Astrocyte of the hippocampus (primary cell): Measurements from ENCODE around the gene ANKRD11.

Experiments
- DNase-seq: peaks from one replicate; pipeline ENCODE4 v3.0.0; 2011; ENCODE audit warnings: low read depth, low spot score

ANKRD11 gene

DNA sequence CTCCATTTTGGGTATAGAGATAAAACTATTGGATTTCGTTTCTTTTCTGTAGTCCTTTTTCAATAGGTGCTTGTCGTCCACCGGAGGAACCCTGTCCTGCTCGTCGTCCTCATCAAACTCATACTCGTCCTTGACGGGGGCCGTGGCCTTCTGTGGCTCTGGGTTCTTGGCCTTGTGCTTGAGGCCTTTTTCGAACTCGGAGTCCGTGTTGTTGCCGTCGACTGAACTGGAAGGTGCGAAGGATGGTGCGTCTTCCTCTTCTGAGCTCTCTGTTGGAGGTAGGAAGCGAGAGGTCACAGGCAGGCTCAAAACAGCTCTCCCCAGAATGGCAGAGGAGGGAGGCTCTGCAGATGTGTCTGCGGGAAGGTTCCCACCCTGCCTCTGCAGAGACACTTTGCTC, 205.0 kb downstream of the ANKRD11 start:
- no peak for DNase-seq

DNA sequence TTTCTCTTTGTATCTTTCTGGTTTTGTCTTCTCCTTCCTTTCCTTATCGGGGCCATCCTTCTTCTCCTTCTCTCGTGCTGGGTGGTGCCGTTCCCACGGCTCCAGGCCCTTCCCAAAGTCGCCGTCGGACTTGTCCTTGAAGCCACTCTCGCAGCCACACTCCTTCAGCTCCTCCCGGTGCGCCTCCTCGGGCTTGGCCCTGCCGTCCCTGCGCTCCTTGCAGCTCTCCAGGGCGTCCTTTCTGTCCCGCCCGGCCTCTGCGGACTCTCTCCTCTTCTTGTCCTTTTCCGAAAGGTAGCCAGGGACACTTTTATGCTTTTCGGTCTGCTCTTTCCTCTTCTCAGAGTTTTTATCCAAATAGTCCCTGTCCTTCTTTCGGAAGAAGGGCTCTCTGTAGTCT, 206.9 kb downstream of the ANKRD11 start:
- DNase-seq: no peak

GRCh38 chr16:89282523-89282922, 207.8 kb downstream of the ANKRD11 start:
- no peak for DNase-seq

- no peak for DNase-seq
These were observed 208.5 kb downstream of the ANKRD11 start for GRCh38 chr16:89281829-89282228.

DNA sequence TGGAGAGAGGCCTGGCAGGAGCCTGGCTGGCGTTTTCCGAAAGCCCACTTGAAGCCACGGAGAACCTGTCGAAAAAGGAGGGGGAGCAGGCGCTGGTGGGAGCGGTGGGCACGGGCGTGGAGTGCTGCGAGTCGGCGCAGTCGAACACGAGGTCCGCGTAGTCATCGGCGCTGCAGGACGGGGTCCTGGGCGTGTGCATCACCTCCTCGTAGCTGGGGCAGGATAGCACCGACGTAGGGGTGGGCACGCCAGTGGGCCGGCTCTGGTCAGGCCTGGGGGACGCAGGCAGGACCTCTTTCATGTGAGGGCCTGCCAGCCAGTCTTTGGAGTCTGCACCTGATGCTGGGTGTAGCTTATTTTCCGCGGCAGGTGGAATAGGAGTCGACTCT, 209.2 kb downstream of the ANKRD11 start:
- DNase-seq: no peak

- DNase-seq: no peak
These were observed 209.7 kb downstream of the ANKRD11 start for GRCh38 chr16:89280546-89281188.

DNA sequence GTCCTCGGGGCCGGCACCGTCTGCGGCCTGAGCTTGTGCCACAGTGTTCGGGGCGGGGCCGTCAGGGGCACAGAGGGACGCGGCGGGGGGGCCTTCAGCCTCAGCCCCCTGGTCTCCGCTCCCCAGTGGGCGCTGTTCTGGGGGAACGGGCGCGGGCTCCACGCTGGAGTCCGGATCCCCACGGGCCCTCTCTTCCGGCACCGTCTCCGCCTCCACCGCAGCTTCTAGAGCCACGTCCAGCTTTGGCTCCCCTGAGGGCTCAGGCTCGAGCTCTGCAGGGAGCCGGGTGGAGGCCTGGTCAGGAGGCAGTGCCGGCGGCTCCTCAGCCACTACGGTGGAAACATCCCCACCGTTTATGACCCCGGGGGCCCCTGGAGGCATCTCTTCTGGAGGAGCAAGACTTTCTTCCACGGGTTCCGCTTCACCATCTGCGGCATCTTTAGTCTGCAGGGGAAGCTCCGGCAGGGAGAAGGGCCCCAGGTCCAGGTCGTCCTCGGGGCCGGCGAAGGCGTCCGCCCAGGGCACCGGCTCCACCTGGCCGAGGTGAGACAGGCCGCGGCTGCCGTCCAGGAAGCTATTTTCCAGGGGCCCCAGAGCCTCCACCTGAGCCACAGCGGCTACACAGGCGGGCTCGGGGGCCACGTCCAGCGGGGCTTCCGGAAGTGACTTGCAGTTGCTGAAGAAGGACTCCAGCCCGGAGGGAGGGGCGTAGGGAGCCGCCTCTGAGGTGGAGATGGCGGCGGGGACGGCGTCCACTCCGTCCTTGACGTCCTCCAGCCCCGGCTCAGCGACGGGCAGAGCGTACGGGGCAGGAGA, 210.5 kb downstream of the ANKRD11 start:
- DNase-seq: no peak

DNA sequence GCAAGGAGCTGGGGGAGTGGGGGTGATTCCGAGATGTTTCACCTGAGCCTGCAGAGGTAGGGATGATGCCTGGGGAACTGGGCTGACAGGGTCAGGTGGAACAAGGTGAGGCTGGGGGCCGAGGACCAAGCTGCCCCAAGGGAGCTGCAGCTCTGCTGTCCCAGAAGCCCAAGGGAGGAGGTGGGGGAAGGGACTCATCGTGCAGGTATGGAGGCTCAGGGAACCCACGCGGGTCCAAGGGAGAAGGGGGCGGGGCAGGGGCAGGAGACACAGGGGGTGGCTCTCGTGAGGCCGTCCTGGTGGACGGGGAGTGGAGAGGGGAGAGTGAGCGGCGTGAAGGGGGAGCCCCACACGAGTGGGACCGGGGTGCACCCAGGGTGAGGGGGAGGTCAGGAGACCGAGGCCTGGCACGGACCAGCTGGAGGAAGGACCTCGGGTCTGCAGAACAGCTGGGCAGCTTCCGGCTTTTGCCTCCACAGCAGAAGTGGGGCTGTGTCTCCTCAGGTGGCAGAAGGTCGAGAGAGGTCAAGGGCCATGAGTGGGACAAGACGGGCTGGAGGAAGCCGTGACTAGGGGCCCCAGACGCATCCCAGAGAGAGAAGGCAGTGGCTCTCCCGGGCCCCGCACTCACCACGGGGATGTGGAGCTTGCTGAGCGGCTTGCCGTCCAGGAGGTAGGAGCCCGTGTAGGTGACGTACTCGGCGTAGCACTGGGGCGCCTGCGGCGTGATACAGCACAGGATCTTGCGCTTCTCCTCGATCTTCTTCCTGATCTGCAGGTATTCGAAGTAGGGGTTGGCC, 211.7 kb downstream of the ANKRD11 start:
- DNase-seq: no peak

GRCh38 chr16:89277641-89278341, 212.6 kb downstream of the ANKRD11 start:
- no peak for DNase-seq

GRCh38 chr16:89277049-89277448, 213.3 kb downstream of the ANKRD11 start:
- no peak for DNase-seq

- DNase-seq: no peak
These were observed 214.3 kb downstream of the ANKRD11 start for GRCh38 chr16:89275837-89276720.

DNA sequence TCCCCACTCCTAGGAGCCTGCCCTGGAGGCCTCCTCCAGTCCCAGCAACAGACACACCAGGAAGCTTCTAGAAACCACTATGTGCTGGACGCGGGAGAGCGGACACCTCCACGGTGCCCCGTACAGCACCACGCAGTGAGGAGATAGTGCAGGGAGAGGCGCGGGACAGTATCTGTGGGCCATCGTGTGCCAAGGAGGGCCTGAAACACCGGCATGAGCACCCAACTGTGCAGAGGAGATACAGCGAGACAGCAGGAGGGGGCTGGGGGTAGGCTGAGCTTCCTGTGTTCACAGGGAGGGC, 215.1 kb downstream of the ANKRD11 start:
- no peak for DNase-seq

GRCh38 chr16:89274561-89275283, 215.6 kb downstream of the ANKRD11 start:
- no peak for DNase-seq

- no peak for DNase-seq
These were observed 216.5 kb downstream of the ANKRD11 start for GRCh38 chr16:89273741-89274472.

GRCh38 chr16:89272631-89273030, 217.7 kb downstream of the ANKRD11 start:
- no peak for DNase-seq

DNA sequence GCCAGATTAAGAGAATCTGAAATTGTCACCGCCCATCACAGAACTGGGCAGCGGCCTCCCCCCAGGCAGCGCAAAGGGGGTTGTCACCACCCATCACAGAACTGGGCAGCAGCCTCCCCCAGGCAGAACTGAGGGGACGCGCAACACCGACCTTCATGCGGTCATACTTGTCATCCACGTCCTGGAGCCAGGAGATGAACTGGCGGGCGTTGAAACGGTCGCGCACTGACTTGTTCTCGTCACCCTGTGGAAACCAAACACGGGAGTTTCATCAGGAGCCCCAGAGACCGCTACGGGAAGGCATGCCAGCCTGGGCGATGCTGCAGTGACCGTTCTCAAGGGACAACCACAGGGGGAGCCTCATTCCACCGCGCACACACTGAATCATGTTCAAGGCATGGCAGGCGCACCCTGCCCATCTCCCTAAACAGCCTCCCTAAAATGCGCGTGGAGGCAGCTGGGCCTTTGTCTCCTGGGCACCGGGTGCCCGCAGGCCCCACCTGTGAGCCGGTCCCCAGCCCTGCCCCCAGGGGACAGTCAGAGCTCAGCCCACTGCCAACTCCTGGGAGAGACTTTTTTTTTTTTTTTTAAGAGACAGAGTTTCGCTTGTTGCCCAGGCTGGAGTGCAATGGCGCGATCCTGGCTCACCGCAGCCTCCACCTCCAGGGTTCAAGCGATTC, 219.6 kb downstream of the ANKRD11 start:
- no peak for DNase-seq

- DNase-seq: no peak
These were observed 220.3 kb downstream of the ANKRD11 start for GRCh38 chr16:89269805-89270665.
